Retinal pigment epithelial cell (primary cell): ENCODE results near the gene AP1B1.
A peak's percentile ranks its signal among the peaks of the same experiment; 100 is the strongest.
"Not testable (repeated sequence)": the region's sequence is repeated elsewhere in the genome, so short reads cannot be mapped to it uniquely, and the experiment has no call there.

Experiments used
- DNase-seq: peaks from one replicate; pipeline ENCODE4 v3.0.0-alpha.2; 2010; ENCODE audit warnings: low read depth
- H3K4me3 ChIP-seq: 2 replicates; pipeline ENCODE4 v1.5.1; 2011; ENCODE audit warnings: mild to moderate bottlenecking, low read length, control low read depth, moderate library complexity
- CTCF ChIP-seq: conservative IDR thresholded peaks from 2 replicates; pipeline ENCODE4 v1.5.1; 2011; ENCODE audit warnings: low read depth, low read length, control low read depth, inconsistent platforms

AP1B1 gene

GRCh38 chr22:29359469-29359868 lies 28.9 kb downstream of the AP1B1 start:
- no peak for DNase-seq
- no peak overlapping the region for H3K4me3 ChIP-seq
- peak; percentile 83 for TF ChIP-seq CTCF

- DNase-seq, H3K4me3 ChIP-seq: not testable (repeated sequence)
Measured at GRCh38 chr22:29357193-29357890, 31.0 kb downstream of the AP1B1 start.

- H3K4me3 ChIP-seq: no peak overlapping the region
- no peak for DNase-seq
- no peak for TF ChIP-seq CTCF
Measured at GRCh38 chr22:29353860-29354259, 34.5 kb downstream of the AP1B1 start.

- TF ChIP-seq CTCF: no peak
Measured at GRCh38 chr22:29353286-29353685, 35.1 kb downstream of the AP1B1 start.

GRCh38 chr22:29352778-29353177 lies 35.6 kb downstream of the AP1B1 start:
- TF ChIP-seq CTCF: no peak
- H3K4me3 ChIP-seq: no peak overlapping the region
- no peak for DNase-seq

More at GRCh38 chr22:29353286-29353685, 35.1 kb downstream of the AP1B1 start:
- H3K4me3 ChIP-seq: no peak overlapping the region
- DNase-seq: peak; percentile 81

- no peak for TF ChIP-seq CTCF
- H3K4me3 ChIP-seq: no peak overlapping the region
- DNase-seq: no peak
Measured at GRCh38 chr22:29351891-29352290, 36.5 kb downstream of the AP1B1 start.

GRCh38 chr22:29351042-29351441 lies 37.3 kb downstream of the AP1B1 start:
- no peak overlapping the region for H3K4me3 ChIP-seq
- no peak for TF ChIP-seq CTCF
- no peak for DNase-seq

GRCh38 chr22:29348956-29349355 lies 39.4 kb downstream of the AP1B1 start:
- no peak overlapping the region for H3K4me3 ChIP-seq
- no peak for DNase-seq
- TF ChIP-seq CTCF: no peak
